WTC11 (cell line): ENCODE results near the gene MGAM2. TPM values are rescaled to one million over a fixed set of nuclear protein-coding genes. Genes with fewer than 3 reads are reported as not detected.

ENCODE experiments used
- ATAC-seq: fragments of 200-7000 bp; cut with Tn5 transposase; 2 replicates; pipeline ENCODE4 v1.10.0; 2021; ENCODE audit warnings: mild to moderate bottlenecking, moderate library complexity
- CTCF ChIA-PET: fragments of 300-600 bp; sonication (Branson Sonifier 250); formaldehyde crosslinking; loops from one replicate; lab custom pipeline; 2021; ENCODE audit warnings: antibody characterized with exemption; lab: Charles Lee
- POLR2A ChIA-PET: fragments of 350-600 bp; sonication (Branson Sonifier 250); formaldehyde crosslinking; loops from one replicate; lab custom pipeline; 2021; ENCODE audit warnings: antibody characterized with exemption; lab: Charles Lee
- DNase-seq: peaks from one replicate; pipeline ENCODE4 v3.0.0; 2021; ENCODE audit warnings: low spot score
- H3K27ac Mint-ChIP-seq: 2 replicates; pipeline ENCODE4 v1.8.0; 2021; ENCODE audit warnings: mixed read lengths
- H3K27me3 Mint-ChIP-seq: 2 replicates; pipeline ENCODE4 v1.8.0; 2021; ENCODE audit warnings: low read depth, mild to moderate bottlenecking, moderate library complexity, mixed read lengths
- H3K36me3 Mint-ChIP-seq: 2 replicates; pipeline ENCODE4 v1.8.0; 2021; ENCODE audit warnings: mixed read lengths
- H3K4me1 Mint-ChIP-seq: 2 replicates; pipeline ENCODE4 v1.8.0; 2022; ENCODE audit warnings: mixed read lengths
- H3K4me3 Mint-ChIP-seq: 2 replicates; pipeline ENCODE4 v1.8.0; 2021; ENCODE audit warnings: mild to moderate bottlenecking, moderate library complexity, mixed read lengths
- H3K9me3 Mint-ChIP-seq: 2 replicates; pipeline ENCODE4 v1.8.0; 2021; ENCODE audit warnings: mixed read lengths
- ELF4 ChIP-seq: sonication (generic); formaldehyde crosslinking; IDR thresholded peaks from 2 replicates; pipeline ENCODE4 v1.8.1; 2022; ENCODE audit warnings: low read depth, mild to moderate bottlenecking, moderate library complexity, missing genetic modification reagents
- FOXJ3 ChIP-seq: sonication (generic); formaldehyde crosslinking; IDR thresholded peaks from 2 replicates; pipeline ENCODE4 v1.9.0; 2021; ENCODE audit warnings: missing genetic modification reagents, mild to moderate bottlenecking, borderline replicate concordance
- JUN ChIP-seq: sonication (generic); formaldehyde crosslinking; IDR thresholded peaks from 2 replicates; pipeline ENCODE4 v1.8.0; 2023; ENCODE audit warnings: mild to moderate bottlenecking, missing genetic modification reagents
- NFATC4 ChIP-seq: fragments of 250-450 bp; sonication (Bioruptor Pico); IDR thresholded peaks from 2 replicates; pipeline ENCODE4 v1.9.0; 2021; ENCODE audit warnings: mild to moderate bottlenecking
- NFE2L1 ChIP-seq: sonication (generic); formaldehyde crosslinking; IDR thresholded peaks from 2 replicates; pipeline ENCODE4 v1.8.1; 2023; ENCODE audit warnings: missing genetic modification reagents
- RORB ChIP-seq: fragments of 250-450 bp; sonication (Bioruptor Pico); IDR thresholded peaks from 2 replicates; pipeline ENCODE4 v1.9.0; 2021; ENCODE audit warnings: mild to moderate bottlenecking
- ZNF121 ChIP-seq: sonication (generic); formaldehyde crosslinking; IDR thresholded peaks from 2 replicates; pipeline ENCODE4 v1.8.0; 2023; ENCODE audit warnings: missing genetic modification reagents
- ZNF219 ChIP-seq: sonication (generic); formaldehyde crosslinking; IDR thresholded peaks from 2 replicates; pipeline ENCODE4 v1.8.0; 2023; ENCODE audit warnings: missing genetic modification reagents, mild to moderate bottlenecking, borderline replicate concordance
- ZNF232 ChIP-seq: sonication (generic); formaldehyde crosslinking; IDR thresholded peaks from 2 replicates; pipeline ENCODE4 v1.8.0; 2022; ENCODE audit warnings: mild to moderate bottlenecking, missing genetic modification reagents
- ZNF396 ChIP-seq: fragments of 250-450 bp; sonication (Bioruptor Pico); IDR thresholded peaks from 2 replicates; pipeline ENCODE4 v1.8.0; 2021; ENCODE audit warnings: mild to moderate bottlenecking, moderate library complexity, borderline replicate concordance
- ZNF671 ChIP-seq: fragments of 250-450 bp; sonication (Bioruptor Pico); IDR thresholded peaks from 2 replicates; pipeline ENCODE4 v1.8.0; 2021; ENCODE audit warnings: mild to moderate bottlenecking
- total RNA-seq: library from RNA; stranded (reverse); gene quantifications from 3 replicates; pipeline ENCODE4 v1.2.3, GENCODE V29; 2021
- TF ChIP-seq, protein P1 (sequence below): sonication (generic); formaldehyde crosslinking; IDR thresholded peaks from 2 replicates; pipeline ENCODE4 v1.8.0; 2023; ENCODE audit warnings: missing genetic modification reagents
- TF ChIP-seq, protein P2 (sequence below): fragments of 250-450 bp; sonication (Bioruptor Pico); IDR thresholded peaks from 2 replicates; pipeline ENCODE4 v1.9.0; 2021; ENCODE audit warnings: mild to moderate bottlenecking
- TF ChIP-seq, protein P3 (sequence below): sonication (generic); formaldehyde crosslinking; IDR thresholded peaks from 2 replicates; pipeline ENCODE4 v1.8.1; 2023; ENCODE audit warnings: mild to moderate bottlenecking, missing genetic modification reagents
- TF ChIP-seq, protein P4 (sequence below): sonication (generic); formaldehyde crosslinking; IDR thresholded peaks from 2 replicates; pipeline ENCODE4 v1.8.1; 2023; ENCODE audit warnings: mild to moderate bottlenecking, missing genetic modification reagents, moderate library complexity
- TF ChIP-seq, protein P5 (sequence below): sonication (generic); formaldehyde crosslinking; IDR thresholded peaks from 2 replicates; pipeline ENCODE4 v1.8.0; 2022; ENCODE audit warnings: missing genetic modification reagents
- TF ChIP-seq, protein P6 (sequence below): sonication (generic); formaldehyde crosslinking; IDR thresholded peaks from 2 replicates; pipeline ENCODE4 v1.8.1; 2022; ENCODE audit warnings: mild to moderate bottlenecking, moderate library complexity, missing genetic modification reagents
- TF ChIP-seq, protein P7 (sequence below): sonication (generic); formaldehyde crosslinking; IDR thresholded peaks from 2 replicates; pipeline ENCODE4 v1.8.1; 2023; ENCODE audit warnings: mild to moderate bottlenecking, missing genetic modification reagents, borderline replicate concordance
- TF ChIP-seq, protein P8 (sequence below): fragments of 200-600 bp; IDR thresholded peaks from 2 replicates; pipeline ENCODE4 v1.8.0; 2022; ENCODE audit warnings: antibody characterized with exemption

MGAM2 gene
- total RNA-seq, 1 experiment from 2014 or later = not detected

DNA sequence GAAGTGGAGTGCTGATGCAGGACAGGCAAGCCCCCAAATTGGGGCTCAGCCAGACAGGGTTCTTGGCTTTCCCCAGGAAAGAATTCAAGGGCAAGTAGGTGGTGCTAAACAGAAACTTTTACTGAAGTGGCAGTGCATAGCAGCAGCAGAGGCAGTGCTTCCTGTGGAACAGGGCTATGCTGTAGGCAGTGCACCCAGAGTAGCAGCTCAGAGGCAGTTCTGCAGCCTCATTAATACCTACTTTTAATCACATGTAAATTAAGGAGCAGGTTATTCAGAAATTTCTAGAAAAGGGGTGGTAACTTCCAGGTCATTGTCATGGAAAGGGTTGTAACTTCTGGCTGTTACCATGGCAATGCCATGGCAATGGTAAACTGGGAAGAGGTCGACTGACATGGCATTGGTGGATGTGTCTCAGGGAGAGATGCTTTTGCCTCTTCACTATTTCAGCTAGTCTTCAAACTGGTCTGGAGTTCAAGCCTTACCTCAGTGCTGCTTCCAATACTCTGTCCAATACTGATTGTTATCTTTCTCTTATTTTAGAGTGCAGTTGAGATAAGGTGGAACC is 117.1 kb downstream of the MGAM2 start:
- CTCF ChIA-PET = interaction anchor here (1.0 to 2.2 kb wide), 3 partner anchors 70 to 252 kb away, joined by 3 to 5 read pairs (median 3); no protein-coding TSS in a partner anchor
- no peaks in the 10 kb centered on the region for H3K36me3 Mint-ChIP-seq
- no peak overlapping the region for H3K27ac Mint-ChIP-seq
- no peak overlapping the region for H3K4me3 Mint-ChIP-seq
- peaks cover 15% of the 10 kb centered on the region for H3K4me1 Mint-ChIP-seq
- H3K9me3 Mint-ChIP-seq = peaks cover 37% of the 10 kb centered on the region
- ATAC-seq (no peak; the same call in 1 of the 2 replicates), DNase-seq (no peak)
- POLR2A ChIA-PET = no interaction called here
- TF ChIP-seq ZNF232 (CRISPR knock-in tag) (no peak), RORB (CRISPR knock-in tag) (no peak), JUN (CRISPR knock-in tag) (no peak), ELF4 (CRISPR knock-in tag) (no peak), NFATC4 (CRISPR knock-in tag) (no peak), FOXJ3 (CRISPR knock-in tag) (no peak), ZNF219 (CRISPR knock-in tag) (no peak), ZNF121 (CRISPR knock-in tag) (no peak)
- TF ChIP-seq, protein P1, sequence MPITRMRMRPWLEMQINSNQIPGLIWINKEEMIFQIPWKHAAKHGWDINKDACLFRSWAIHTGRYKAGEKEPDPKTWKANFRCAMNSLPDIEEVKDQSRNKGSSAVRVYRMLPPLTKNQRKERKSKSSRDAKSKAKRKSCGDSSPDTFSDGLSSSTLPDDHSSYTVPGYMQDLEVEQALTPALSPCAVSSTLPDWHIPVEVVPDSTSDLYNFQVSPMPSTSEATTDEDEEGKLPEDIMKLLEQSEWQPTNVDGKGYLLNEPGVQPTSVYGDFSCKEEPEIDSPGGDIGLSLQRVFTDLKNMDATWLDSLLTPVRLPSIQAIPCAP (CRISPR knock-in tag) = no peak
- TF ChIP-seq, protein P2, sequence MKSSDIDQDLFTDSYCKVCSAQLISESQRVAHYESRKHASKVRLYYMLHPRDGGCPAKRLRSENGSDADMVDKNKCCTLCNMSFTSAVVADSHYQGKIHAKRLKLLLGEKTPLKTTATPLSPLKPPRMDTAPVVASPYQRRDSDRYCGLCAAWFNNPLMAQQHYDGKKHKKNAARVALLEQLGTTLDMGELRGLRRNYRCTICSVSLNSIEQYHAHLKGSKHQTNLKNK (CRISPR knock-in tag) = no peak
- TF ChIP-seq, protein P3, sequence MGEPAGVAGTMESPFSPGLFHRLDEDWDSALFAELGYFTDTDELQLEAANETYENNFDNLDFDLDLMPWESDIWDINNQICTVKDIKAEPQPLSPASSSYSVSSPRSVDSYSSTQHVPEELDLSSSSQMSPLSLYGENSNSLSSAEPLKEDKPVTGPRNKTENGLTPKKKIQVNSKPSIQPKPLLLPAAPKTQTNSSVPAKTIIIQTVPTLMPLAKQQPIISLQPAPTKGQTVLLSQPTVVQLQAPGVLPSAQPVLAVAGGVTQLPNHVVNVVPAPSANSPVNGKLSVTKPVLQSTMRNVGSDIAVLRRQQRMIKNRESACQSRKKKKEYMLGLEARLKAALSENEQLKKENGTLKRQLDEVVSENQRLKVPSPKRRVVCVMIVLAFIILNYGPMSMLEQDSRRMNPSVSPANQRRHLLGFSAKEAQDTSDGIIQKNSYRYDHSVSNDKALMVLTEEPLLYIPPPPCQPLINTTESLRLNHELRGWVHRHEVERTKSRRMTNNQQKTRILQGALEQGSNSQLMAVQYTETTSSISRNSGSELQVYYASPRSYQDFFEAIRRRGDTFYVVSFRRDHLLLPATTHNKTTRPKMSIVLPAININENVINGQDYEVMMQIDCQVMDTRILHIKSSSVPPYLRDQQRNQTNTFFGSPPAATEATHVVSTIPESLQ (CRISPR knock-in tag) = no peak
- TF ChIP-seq, protein P4, sequence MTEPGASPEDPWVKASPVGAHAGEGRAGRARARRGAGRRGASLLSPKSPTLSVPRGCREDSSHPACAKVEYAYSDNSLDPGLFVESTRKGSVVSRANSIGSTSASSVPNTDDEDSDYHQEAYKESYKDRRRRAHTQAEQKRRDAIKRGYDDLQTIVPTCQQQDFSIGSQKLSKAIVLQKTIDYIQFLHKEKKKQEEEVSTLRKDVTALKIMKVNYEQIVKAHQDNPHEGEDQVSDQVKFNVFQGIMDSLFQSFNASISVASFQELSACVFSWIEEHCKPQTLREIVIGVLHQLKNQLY (CRISPR knock-in tag) = no peak
- TF ChIP-seq, protein P5, sequence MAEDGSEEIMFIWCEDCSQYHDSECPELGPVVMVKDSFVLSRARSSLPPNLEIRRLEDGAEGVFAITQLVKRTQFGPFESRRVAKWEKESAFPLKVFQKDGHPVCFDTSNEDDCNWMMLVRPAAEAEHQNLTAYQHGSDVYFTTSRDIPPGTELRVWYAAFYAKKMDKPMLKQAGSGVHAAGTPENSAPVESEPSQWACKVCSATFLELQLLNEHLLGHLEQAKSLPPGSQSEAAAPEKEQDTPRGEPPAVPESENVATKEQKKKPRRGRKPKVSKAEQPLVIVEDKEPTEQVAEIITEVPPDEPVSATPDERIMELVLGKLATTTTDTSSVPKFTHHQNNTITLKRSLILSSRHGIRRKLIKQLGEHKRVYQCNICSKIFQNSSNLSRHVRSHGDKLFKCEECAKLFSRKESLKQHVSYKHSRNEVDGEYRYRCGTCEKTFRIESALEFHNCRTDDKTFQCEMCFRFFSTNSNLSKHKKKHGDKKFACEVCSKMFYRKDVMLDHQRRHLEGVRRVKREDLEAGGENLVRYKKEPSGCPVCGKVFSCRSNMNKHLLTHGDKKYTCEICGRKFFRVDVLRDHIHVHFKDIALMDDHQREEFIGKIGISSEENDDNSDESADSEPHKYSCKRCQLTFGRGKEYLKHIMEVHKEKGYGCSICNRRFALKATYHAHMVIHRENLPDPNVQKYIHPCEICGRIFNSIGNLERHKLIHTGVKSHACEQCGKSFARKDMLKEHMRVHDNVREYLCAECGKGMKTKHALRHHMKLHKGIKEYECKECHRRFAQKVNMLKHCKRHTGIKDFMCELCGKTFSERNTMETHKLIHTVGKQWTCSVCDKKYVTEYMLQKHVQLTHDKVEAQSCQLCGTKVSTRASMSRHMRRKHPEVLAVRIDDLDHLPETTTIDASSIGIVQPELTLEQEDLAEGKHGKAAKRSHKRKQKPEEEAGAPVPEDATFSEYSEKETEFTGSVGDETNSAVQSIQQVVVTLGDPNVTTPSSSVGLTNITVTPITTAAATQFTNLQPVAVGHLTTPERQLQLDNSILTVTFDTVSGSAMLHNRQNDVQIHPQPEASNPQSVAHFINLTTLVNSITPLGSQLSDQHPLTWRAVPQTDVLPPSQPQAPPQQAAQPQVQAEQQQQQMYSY (CRISPR knock-in tag) = no peak
- TF ChIP-seq, protein P6, sequence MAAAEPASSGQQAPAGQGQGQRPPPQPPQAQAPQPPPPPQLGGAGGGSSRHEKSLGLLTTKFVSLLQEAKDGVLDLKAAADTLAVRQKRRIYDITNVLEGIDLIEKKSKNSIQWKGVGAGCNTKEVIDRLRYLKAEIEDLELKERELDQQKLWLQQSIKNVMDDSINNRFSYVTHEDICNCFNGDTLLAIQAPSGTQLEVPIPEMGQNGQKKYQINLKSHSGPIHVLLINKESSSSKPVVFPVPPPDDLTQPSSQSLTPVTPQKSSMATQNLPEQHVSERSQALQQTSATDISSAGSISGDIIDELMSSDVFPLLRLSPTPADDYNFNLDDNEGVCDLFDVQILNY (CRISPR knock-in tag) = no peak
- peaks cover 13% of the 10 kb centered on the region for H3K27me3 Mint-ChIP-seq

DNA sequence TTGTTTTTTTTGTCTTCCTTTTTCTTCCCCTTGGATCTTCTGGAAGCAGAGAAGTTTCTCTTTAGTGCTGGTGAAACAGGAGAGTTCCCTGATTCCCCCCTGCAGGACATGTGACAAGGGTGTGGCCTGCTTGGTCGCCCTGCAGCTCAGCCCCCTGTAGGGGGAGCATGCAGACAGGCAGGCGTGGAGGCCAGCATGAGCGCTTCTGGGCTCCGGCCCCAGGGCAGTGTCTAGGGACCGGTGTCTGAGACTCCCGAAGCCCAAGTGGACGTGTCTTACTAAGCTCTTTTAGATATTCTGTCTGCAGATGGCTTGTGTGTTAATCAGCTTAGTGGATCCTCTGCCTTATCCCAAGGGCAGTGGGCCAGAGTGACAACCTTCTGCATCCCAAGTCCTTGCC is 120.2 kb downstream of the MGAM2 start:
- H3K9me3 Mint-ChIP-seq = peaks cover 22% of the 10 kb centered on the region
- CTCF ChIA-PET = interaction anchor here (0.6 to 3.1 kb wide), 15 partner anchors 9 to 287 kb away, joined by 3 to 20 read pairs (median 5); no protein-coding TSS in a partner anchor
- H3K27ac Mint-ChIP-seq = no peak overlapping the region
- peaks cover 15% of the 10 kb centered on the region for H3K4me1 Mint-ChIP-seq
- DNase-seq = peak; percentile 77
- no peaks in the 10 kb centered on the region for H3K36me3 Mint-ChIP-seq
- POLR2A ChIA-PET = interaction anchor here (0.6 kb wide), 1 partner anchor 45 kb away, joined by 4 read pairs; no protein-coding TSS in a partner anchor
- ATAC-seq = peak; percentile 100
- H3K27me3 Mint-ChIP-seq = peaks cover 5% of the 10 kb centered on the region
- H3K4me3 Mint-ChIP-seq = no peak overlapping the region; the same call in 1 of the 2 replicates
- TF ChIP-seq, protein P7, sequence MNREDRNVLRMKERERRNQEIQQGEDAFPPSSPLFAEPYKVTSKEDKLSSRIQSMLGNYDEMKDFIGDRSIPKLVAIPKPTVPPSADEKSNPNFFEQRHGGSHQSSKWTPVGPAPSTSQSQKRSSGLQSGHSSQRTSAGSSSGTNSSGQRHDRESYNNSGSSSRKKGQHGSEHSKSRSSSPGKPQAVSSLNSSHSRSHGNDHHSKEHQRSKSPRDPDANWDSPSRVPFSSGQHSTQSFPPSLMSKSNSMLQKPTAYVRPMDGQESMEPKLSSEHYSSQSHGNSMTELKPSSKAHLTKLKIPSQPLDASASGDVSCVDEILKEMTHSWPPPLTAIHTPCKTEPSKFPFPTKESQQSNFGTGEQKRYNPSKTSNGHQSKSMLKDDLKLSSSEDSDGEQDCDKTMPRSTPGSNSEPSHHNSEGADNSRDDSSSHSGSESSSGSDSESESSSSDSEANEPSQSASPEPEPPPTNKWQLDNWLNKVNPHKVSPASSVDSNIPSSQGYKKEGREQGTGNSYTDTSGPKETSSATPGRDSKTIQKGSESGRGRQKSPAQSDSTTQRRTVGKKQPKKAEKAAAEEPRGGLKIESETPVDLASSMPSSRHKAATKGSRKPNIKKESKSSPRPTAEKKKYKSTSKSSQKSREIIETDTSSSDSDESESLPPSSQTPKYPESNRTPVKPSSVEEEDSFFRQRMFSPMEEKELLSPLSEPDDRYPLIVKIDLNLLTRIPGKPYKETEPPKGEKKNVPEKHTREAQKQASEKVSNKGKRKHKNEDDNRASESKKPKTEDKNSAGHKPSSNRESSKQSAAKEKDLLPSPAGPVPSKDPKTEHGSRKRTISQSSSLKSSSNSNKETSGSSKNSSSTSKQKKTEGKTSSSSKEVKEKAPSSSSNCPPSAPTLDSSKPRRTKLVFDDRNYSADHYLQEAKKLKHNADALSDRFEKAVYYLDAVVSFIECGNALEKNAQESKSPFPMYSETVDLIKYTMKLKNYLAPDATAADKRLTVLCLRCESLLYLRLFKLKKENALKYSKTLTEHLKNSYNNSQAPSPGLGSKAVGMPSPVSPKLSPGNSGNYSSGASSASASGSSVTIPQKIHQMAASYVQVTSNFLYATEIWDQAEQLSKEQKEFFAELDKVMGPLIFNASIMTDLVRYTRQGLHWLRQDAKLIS (CRISPR knock-in tag) = no peak
- TF ChIP-seq NFE2L1 (no peak), ZNF396 (CRISPR knock-in tag) (no peak), ZNF671 (CRISPR knock-in tag) (no peak)
- TF ChIP-seq, protein P8, sequence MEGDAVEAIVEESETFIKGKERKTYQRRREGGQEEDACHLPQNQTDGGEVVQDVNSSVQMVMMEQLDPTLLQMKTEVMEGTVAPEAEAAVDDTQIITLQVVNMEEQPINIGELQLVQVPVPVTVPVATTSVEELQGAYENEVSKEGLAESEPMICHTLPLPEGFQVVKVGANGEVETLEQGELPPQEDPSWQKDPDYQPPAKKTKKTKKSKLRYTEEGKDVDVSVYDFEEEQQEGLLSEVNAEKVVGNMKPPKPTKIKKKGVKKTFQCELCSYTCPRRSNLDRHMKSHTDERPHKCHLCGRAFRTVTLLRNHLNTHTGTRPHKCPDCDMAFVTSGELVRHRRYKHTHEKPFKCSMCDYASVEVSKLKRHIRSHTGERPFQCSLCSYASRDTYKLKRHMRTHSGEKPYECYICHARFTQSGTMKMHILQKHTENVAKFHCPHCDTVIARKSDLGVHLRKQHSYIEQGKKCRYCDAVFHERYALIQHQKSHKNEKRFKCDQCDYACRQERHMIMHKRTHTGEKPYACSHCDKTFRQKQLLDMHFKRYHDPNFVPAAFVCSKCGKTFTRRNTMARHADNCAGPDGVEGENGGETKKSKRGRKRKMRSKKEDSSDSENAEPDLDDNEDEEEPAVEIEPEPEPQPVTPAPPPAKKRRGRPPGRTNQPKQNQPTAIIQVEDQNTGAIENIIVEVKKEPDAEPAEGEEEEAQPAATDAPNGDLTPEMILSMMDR = peak; percentile 29; the same call in 1 of the 2 replicates
